Peyer's patch (tissue), 4 donors: ENCODE measurements around the gene SORL1.

Source experiments
- POLR2A ChIP-seq, 2 donors: fragments of 450-650 bp; IDR thresholded peaks; one replicate each; pipeline ENCODE4 v1.5.1; 2017; ENCODE audit warnings: antibody characterized with exemption in 2 of 2, mild to moderate bottlenecking in 2 of 2, moderate library complexity in 2 of 2
- TF ChIP-seq, protein P1 (sequence below), 6 experiments: fragments of 450-650 bp in 4 of 6; fragments of 200-600 bp in 2 of 6; sonication (generic) in 1 of 6; IDR thresholded peaks; one replicate each; pipeline ENCODE4 v1.5.1; 2017 to 2019; ENCODE audit warnings: antibody characterized with exemption in 6 of 6, mild to moderate bottlenecking in 3 of 6, moderate library complexity in 1 of 6

- TF ChIP-seq, protein P1, sequence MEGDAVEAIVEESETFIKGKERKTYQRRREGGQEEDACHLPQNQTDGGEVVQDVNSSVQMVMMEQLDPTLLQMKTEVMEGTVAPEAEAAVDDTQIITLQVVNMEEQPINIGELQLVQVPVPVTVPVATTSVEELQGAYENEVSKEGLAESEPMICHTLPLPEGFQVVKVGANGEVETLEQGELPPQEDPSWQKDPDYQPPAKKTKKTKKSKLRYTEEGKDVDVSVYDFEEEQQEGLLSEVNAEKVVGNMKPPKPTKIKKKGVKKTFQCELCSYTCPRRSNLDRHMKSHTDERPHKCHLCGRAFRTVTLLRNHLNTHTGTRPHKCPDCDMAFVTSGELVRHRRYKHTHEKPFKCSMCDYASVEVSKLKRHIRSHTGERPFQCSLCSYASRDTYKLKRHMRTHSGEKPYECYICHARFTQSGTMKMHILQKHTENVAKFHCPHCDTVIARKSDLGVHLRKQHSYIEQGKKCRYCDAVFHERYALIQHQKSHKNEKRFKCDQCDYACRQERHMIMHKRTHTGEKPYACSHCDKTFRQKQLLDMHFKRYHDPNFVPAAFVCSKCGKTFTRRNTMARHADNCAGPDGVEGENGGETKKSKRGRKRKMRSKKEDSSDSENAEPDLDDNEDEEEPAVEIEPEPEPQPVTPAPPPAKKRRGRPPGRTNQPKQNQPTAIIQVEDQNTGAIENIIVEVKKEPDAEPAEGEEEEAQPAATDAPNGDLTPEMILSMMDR (IDR thresholded peaks at IDR 0.05) = no peak
- TF ChIP-seq POLR2A (IDR thresholded peaks at IDR 0.05) = no peak
These were observed 158.6 kb downstream of the SORL1 start for GRCh38 chr11:121610706-121611105.
